GM12864 (cell line): ENCODE data around the gene HELB.

ENCODE experiments used
- DNase-seq: peaks from one replicate; pipeline ENCODE4 v3.0.0-alpha.2; 2011; ENCODE audit warnings: low read depth
- H3K4me3 ChIP-seq: 2 replicates; pipeline ENCODE4 v1.5.1; 2011; ENCODE audit warnings: mild to moderate bottlenecking, low read depth, low read length, control low read depth
- CTCF ChIP-seq: IDR thresholded peaks from 2 replicates; pipeline ENCODE4 v1.5.1; 2011; ENCODE audit warnings: low read depth, mild to moderate bottlenecking, moderate library complexity, low read length, control low read depth, inconsistent platforms; ENCODE audit errors: missing control alignments

HELB gene

GRCh38 chr12:66367015-66367667, 64.8 kb downstream of the HELB start:
- no peak for DNase-seq
- no peak overlapping the region for H3K4me3 ChIP-seq
- TF ChIP-seq CTCF: no peak

GRCh38 chr12:66371982-66372381, 69.7 kb downstream of the HELB start:
- TF ChIP-seq CTCF: no peak
- H3K4me3 ChIP-seq: no peak overlapping the region

GRCh38 chr12:66375560-66375959, 73.3 kb downstream of the HELB start:
- no peak for DNase-seq
- no peak overlapping the region for H3K4me3 ChIP-seq
- TF ChIP-seq CTCF: no peak

More at GRCh38 chr12:66371982-66372381, 69.7 kb downstream of the HELB start:
- no peak for DNase-seq

GRCh38 chr12:66379616-66380015, 77.3 kb downstream of the HELB start:
- no peak for TF ChIP-seq CTCF
- no peak overlapping the region for H3K4me3 ChIP-seq
- peak; percentile 21 for DNase-seq

- H3K4me3 ChIP-seq: no peak overlapping the region
- DNase-seq: no peak
- TF ChIP-seq CTCF: no peak
Observed at GRCh38 chr12:66380769-66381535, 78.7 kb downstream of the HELB start.

GRCh38 chr12:66387117-66387516, 84.8 kb downstream of the HELB start:
- no peak overlapping the region for H3K4me3 ChIP-seq
- TF ChIP-seq CTCF: no peak
- DNase-seq: no peak
